K562 (cell line): ENCODE results near the gene TBXAS1. TPM values are rescaled to one million over a fixed set of nuclear protein-coding genes. Genes with fewer than 3 reads are reported as not detected.

ENCODE experiments used
- ATAC-seq: fragments of 200-7000 bp; cut with Tn5 transposase; 3 replicates; pipeline ENCODE4 v1.9.1; 2020; ENCODE audit warnings: moderate library complexity
- BruUV-seq: library from RNA; stranded (reverse); fragments of 400-500 nt; replicated peaks from 2 replicates; lab custom pipeline; 2021; lab: Mats Ljungman, UMichigan
- CTCF ChIA-PET: fragments of 300-600 bp; formaldehyde crosslinking; extraction: SDS; loops from one replicate; lab custom pipeline; 2021; ENCODE audit warnings: low intra/inter-chr PET ratio; lab: Yijun Ruan, JAX
- POLR2A ChIA-PET: fragments of 300-600, 350-650 bp; sonication (Branson Sonifier 250); formaldehyde crosslinking; extraction: SDS; loops from one replicate; lab custom pipeline; 2021; ENCODE audit warnings: antibody characterized with exemption, inconsistent platforms; lab: Yijun Ruan, JAX
- DNase-seq, 4 experiments: peaks; one replicate each; pipeline versions ENCODE4 v3.0.0 to v3.0.0-alpha.2; 2011 to 2018; ENCODE audit warnings: low spot score in 3 of 4, mixed read lengths in 3 of 4; ENCODE audit errors: extremely low read depth in 1 of 4
- FAIRE-seq: peaks from 2 replicates; lab custom pipeline; 2011; peaks lifted over from hg19 to GRCh38; lab: Jason Lieb, UNC
- H2AFZ ChIP-seq: 2 replicates; pipeline ENCODE4 v1.6.0; 2011; ENCODE audit warnings: low read depth, low read length, control low read depth, inconsistent platforms
- H3K27ac ChIP-seq: fragments of 200-600 bp; 3 replicates; pipeline ENCODE4 v1.8.0; 2011; ENCODE audit warnings: low read depth, mild to moderate bottlenecking, control low read depth, inconsistent platforms, low read length, moderate library complexity, mixed read lengths; ENCODE audit errors: extremely low read depth
- H3K27me3 ChIP-seq, 2 experiments: fragments of 300-600 bp in 1 of 2; 2 replicates in 1 of 2; 3 replicates in 1 of 2; pipeline versions ENCODE4 v1.6.0 to v1.8.0; 2011; ENCODE audit warnings: inconsistent platforms in 2 of 2, low read length in 2 of 2, mild to moderate bottlenecking in 1 of 2, mixed read lengths in 1 of 2, moderate library complexity in 1 of 2; ENCODE audit not compliant: control insufficient read depth in 2 of 2, insufficient read depth in 2 of 2
- H3K36me3 ChIP-seq: fragments of 300-600 bp; 3 replicates; pipeline ENCODE4 v1.8.0; 2011; ENCODE audit warnings: mild to moderate bottlenecking, low read length, inconsistent platforms; ENCODE audit not compliant: control insufficient read depth, insufficient read depth
- H3K4me1 ChIP-seq, 2 experiments: fragments of 200-600 bp in 1 of 2; replicated peaks in 1 of 2; 2 replicates in 1 of 2; 3 replicates in 1 of 2; pipeline versions ENCODE4 v1.5.1 to v1.8.0; 2011; ENCODE audit warnings: inconsistent platforms in 2 of 2, low read length in 2 of 2, mild to moderate bottlenecking in 1 of 2, mixed read lengths in 1 of 2, moderate library complexity in 1 of 2; ENCODE audit not compliant: control insufficient read depth in 2 of 2, insufficient read depth in 2 of 2
- H3K4me2 ChIP-seq: 2 replicates; pipeline ENCODE4 v1.6.1; 2011; ENCODE audit warnings: low read length, control low read depth, inconsistent platforms, mixed read lengths; ENCODE audit not compliant: insufficient read depth
- H3K4me3 ChIP-seq: fragments of 200-600 bp; sonication (generic), shearing (Covaris generic); 2 replicates; pipeline ENCODE4 v1.5.1; 2016; ENCODE audit warnings: control low read depth, inconsistent platforms
- H3K79me2 ChIP-seq: fragments of 200-600 bp; 3 replicates; pipeline ENCODE4 v1.8.0; 2011; ENCODE audit warnings: low read length, inconsistent platforms; ENCODE audit not compliant: control insufficient read depth, insufficient read depth
- H3K9ac ChIP-seq, 2 experiments: 2 replicates each; pipeline versions ENCODE4 v1.6.0 to v1.6.1; 2011; ENCODE audit warnings: low read depth in 2 of 2, low read length in 2 of 2, control low read depth in 1 of 2, inconsistent platforms in 1 of 2, mild to moderate bottlenecking in 1 of 2, mixed read lengths in 1 of 2; ENCODE audit not compliant: insufficient read depth in 1 of 2
- H3K9me1 ChIP-seq: one replicate; pipeline ENCODE4 v1.6.0; 2011; ENCODE audit warnings: inconsistent platforms, mild to moderate bottlenecking, low read length, moderate library complexity; ENCODE audit not compliant: control insufficient read depth, insufficient read depth
- H3K9me3 ChIP-seq: replicated peaks from 2 replicates; pipeline ENCODE4 v1.5.1; 2011; ENCODE audit warnings: low read depth, low read length, inconsistent platforms; ENCODE audit not compliant: control insufficient read depth, insufficient read depth
- H4K20me1 ChIP-seq: replicated peaks from 2 replicates; pipeline ENCODE4 v1.6.1; 2011; ENCODE audit warnings: low read length, inconsistent platforms, mixed read lengths; ENCODE audit not compliant: control insufficient read depth, insufficient read depth
- ARHGAP35 ChIP-seq: fragments of 450-650 bp; IDR thresholded peaks from 2 replicates; pipeline ENCODE4 v1.6.1; 2018; ENCODE audit not compliant: partially characterized antibody
- ATF7 ChIP-seq: fragments of 450-650 bp; IDR thresholded peaks from 2 replicates; pipeline ENCODE4 v1.7.1; 2014; ENCODE audit warnings: mild to moderate bottlenecking, moderate library complexity
- NUFIP1 ChIP-seq: fragments of 450-650 bp; IDR thresholded peaks from 2 replicates; pipeline ENCODE4 v1.6.1; 2018; ENCODE audit not compliant: partially characterized antibody
- POLR2A ChIP-seq: fragments of 450-650 bp; conservative IDR thresholded peaks from 2 replicates; pipeline ENCODE4 v1.6.1; 2016
- TCFL5 ChIP-seq: fragments of 250-450 bp; sonication (Bioruptor Pico); conservative IDR thresholded peaks from 2 replicates; pipeline ENCODE4 v1.6.1; 2021; ENCODE audit warnings: mild to moderate bottlenecking, moderate library complexity, matching md5 sums
- TSC22D4 ChIP-seq: fragments of 450-650 bp; IDR thresholded peaks from 2 replicates; pipeline ENCODE4 v1.6.1; 2016; ENCODE audit warnings: missing genetic modification characterization, missing biosample characterization, control low read depth
- ZNF584 ChIP-seq: fragments of 200-800 bp; sonication (Bioruptor generic); IDR thresholded peaks from 2 replicates; pipeline ENCODE4 v1.6.1; 2016; ENCODE audit warnings: low read depth, mild to moderate bottlenecking, missing genetic modification characterization, missing compliant biosample characterization
- ZNF696 ChIP-seq: fragments of 250-450 bp; sonication (Bioruptor Pico); conservative IDR thresholded peaks from 2 replicates; pipeline ENCODE4 v1.4.0; 2020; ENCODE audit warnings: mild to moderate bottlenecking, moderate library complexity
- WGBS: fragments of 100-300 bp; shearing (Covaris generic); methylation state at CpG from one replicate; pipeline ENCODE4 v1.1.6; 2016; ENCODE audit warnings: low coverage, mixed read lengths; ENCODE audit not compliant: insufficient coverage; ENCODE audit errors: missing lambda C conversion rate; 5-methylcytosine and 5-hydroxymethylcytosine counted together
- in situ Hi-C: fragments of 300-500 bp; cut with MboI; formaldehyde crosslinking; loops from 4 replicates; pipeline ENCODE4 v1.15.0; 2018; ENCODE audit warnings: inconsistent platforms, mixed read lengths
- intact Hi-C: fragments of 100-400 bp; cut with micrococcal nuclease; formaldehyde crosslinking; loops from 2 replicates; pipeline ENCODE4 v1.14.2; 2022
- polyA plus RNA-seq, 8 experiments: library from polyadenylated mRNA; depleted of rRNA in 4 of 8; stranded (reverse) in 5 of 8; unstranded in 3 of 8; fragments of >200 nt; fragmentation: Nextera tagmentation in 2 of 8; fragmentation: Illumina TruSeq in 1 of 8; extraction: Ambion mirVana in 2 of 8; extraction: Trizol in 1 of 8; gene quantifications; 2 replicates each; pipeline versions ENCODE4 v1.2.1 to v1.2.3, GENCODE V29; 2011 to 2014; ENCODE audit warnings: inconsistent platforms in 1 of 8, missing spikeins in 1 of 8
- total RNA-seq, 7 experiments: library from RNA; depleted of rRNA in 6 of 7; stranded (reverse); fragments of >200 nt in 6 of 7; fragmentation: Illumina TruSeq in 2 of 7; extraction: Trizol in 2 of 7; gene quantifications; 2 replicates each; pipeline versions ENCODE4 v1.2.1 to v1.2.3, GENCODE V29; 2011 to 2021; ENCODE audit warnings: low replicate concordance in 1 of 7
- TF ChIP-seq, protein P1 (sequence below): sonication (generic); formaldehyde crosslinking; IDR thresholded peaks from 2 replicates; pipeline ENCODE4 v1.8.0; 2022; ENCODE audit warnings: mild to moderate bottlenecking, missing genetic modification reagents
- TF ChIP-seq, protein P2 (sequence below), 2 experiments: fragments of 250-450 bp in 1 of 2; fragments of 450-650 bp in 1 of 2; sonication (Bioruptor Pico) in 1 of 2; IDR thresholded peaks; 2 replicates each; pipeline versions ENCODE4 v1.6.1 to v1.8.0; 2016 to 2021; ENCODE audit warnings: mild to moderate bottlenecking in 2 of 2, moderate library complexity in 2 of 2, missing compliant biosample characterization in 1 of 2, missing genetic modification characterization in 1 of 2

TBXAS1 gene
- total and polyA plus RNA-seq, 9 of the 15 experiments (the other 6 are each of a cell fraction or from before 2014, with no cell fraction given), result 1.1 to 8.3 (median 1.9) TPM

- no peaks in the 10 kb centered on the region for H3K79me2 ChIP-seq
- POLR2A ChIA-PET, result interaction anchor here (1.6 kb wide), 1 partner anchor 16 kb away, joined by 5 read pairs; no protein-coding TSS in a partner anchor
- peak; percentile 60 for FAIRE-seq
- H3K36me3 ChIP-seq, result peaks cover 32% of the 10 kb centered on the region
- intact Hi-C loops (no loop called here), in situ Hi-C loops (no loop called here)
- no peak overlapping the region for H3K9ac ChIP-seq
- BruUV-seq, result no TSS peak
- TF ChIP-seq, protein P1, sequence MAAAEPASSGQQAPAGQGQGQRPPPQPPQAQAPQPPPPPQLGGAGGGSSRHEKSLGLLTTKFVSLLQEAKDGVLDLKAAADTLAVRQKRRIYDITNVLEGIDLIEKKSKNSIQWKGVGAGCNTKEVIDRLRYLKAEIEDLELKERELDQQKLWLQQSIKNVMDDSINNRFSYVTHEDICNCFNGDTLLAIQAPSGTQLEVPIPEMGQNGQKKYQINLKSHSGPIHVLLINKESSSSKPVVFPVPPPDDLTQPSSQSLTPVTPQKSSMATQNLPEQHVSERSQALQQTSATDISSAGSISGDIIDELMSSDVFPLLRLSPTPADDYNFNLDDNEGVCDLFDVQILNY, result no peak
- no peak for TF ChIP-seq ZNF584
- TF ChIP-seq POLR2A, result no peak
- no peak for TF ChIP-seq ARHGAP35
- TF ChIP-seq ZNF696 (CRISPR knock-in tag), result no peak
- no peak for TF ChIP-seq TCFL5
- no peak for TF ChIP-seq TSC22D4
- no peak for TF ChIP-seq ATF7
- TF ChIP-seq NUFIP1, result no peak
- TF ChIP-seq, protein P2, sequence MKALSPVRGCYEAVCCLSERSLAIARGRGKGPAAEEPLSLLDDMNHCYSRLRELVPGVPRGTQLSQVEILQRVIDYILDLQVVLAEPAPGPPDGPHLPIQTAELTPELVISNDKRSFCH (CRISPR knock-in tag; IDR thresholded peaks at IDR 0.05), result no peak
- TF ChIP-seq, protein P2 (tag; IDR thresholded peaks at IDR 0.05), result no peak
- no peak overlapping the region for H3K4me3 ChIP-seq
- H3K9me1 ChIP-seq, result no peaks in the 10 kb centered on the region
- no peaks in the 10 kb centered on the region for H4K20me1 ChIP-seq
- H3K27me3 ChIP-seq, result no peaks in the 10 kb centered on the region
- CTCF ChIA-PET, result no interaction called here
- 75% methylated on average over 6 of the region's 6 CpGs for WGBS
- H3K4me2 ChIP-seq, result no peak overlapping the region
- no peak overlapping the region for H3K27ac ChIP-seq
- no peak for DNase-seq
- H2AFZ ChIP-seq, result no peak overlapping the region
- H3K4me1 ChIP-seq, result no peaks in the 10 kb centered on the region; a peak in 1 of 5 replicates
- ATAC-seq, result no peak
- H3K9me3 ChIP-seq, result no peaks in the 10 kb centered on the region
Observed at GRCh38 chr7:140044251-140044650, 215.2 kb downstream of the TBXAS1 start.
